ENCODE results near the gene CFAP157.

- TF ChIP-seq CTCF (IDR thresholded peaks at IDR 0.05; ENCODE audit: low read length): no peak
- TF ChIP-seq EZH2 (optimal IDR thresholded peaks at IDR 0.05; ENCODE audit: low read depth, low read length): no peak
These were observed 25.9 kb upstream of the CFAP157 start for GRCh38 chr9:127680846-127681245.

Measured in MM.1S (cell line).